Upper lobe of left lung (tissue), 4 donors: Measurements from ENCODE around the gene NDUFB10.

Experiments used
- POLR2AphosphoS5 ChIP-seq, 2 donors: sonication (generic); formaldehyde crosslinking; IDR thresholded peaks; one replicate each; pipeline ENCODE4 v1.5.1; 2017; ENCODE audit warnings: antibody characterized with exemption in 2 of 2
- TF ChIP-seq, protein P1 (sequence below), 6 experiments: fragments of 450-650 bp in 4 of 6; fragments of 200-600 bp in 2 of 6; sonication (generic) in 2 of 6; IDR thresholded peaks; one replicate each; pipeline ENCODE4 v1.5.1; 2016 to 2019; ENCODE audit warnings: antibody characterized with exemption in 6 of 6

DNA sequence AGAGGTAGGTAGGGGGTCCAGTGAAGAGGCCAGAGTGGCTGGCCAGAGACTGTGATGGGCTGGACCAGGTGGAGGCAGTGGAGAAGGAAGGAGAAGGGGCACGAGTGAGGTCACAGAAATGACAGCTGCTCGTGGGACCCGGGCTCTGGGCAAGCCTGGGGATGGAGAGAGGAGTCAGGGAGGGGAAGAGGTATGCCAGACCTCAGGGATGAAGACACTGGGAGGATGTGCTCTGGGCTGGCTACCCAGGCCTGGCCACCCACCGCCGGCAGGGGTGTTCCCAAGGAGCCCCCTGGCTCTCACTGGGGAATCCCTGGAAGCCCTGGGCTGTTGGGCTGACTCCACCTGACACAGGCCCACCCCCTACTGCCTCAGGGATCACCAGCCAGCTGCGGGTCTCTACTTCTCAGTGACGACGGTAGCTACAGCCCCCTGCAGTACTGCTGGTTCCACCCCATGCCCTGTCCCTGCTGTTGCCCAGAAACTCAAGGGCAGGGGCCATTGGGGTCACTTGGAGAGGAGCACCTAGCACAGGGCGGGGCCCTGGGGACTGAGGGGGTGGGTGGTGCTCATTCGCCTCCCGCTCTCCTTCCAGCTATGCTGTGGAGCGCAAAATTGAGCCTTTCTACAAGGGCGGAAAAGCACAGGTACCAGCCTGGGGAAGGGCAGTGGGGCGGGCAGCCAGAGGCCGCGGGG, 14.3 kb downstream of the NDUFB10 start:
- TF ChIP-seq POLR2AphosphoS5 (IDR thresholded peaks at IDR 0.05), result no peak
- TF ChIP-seq, protein P1, sequence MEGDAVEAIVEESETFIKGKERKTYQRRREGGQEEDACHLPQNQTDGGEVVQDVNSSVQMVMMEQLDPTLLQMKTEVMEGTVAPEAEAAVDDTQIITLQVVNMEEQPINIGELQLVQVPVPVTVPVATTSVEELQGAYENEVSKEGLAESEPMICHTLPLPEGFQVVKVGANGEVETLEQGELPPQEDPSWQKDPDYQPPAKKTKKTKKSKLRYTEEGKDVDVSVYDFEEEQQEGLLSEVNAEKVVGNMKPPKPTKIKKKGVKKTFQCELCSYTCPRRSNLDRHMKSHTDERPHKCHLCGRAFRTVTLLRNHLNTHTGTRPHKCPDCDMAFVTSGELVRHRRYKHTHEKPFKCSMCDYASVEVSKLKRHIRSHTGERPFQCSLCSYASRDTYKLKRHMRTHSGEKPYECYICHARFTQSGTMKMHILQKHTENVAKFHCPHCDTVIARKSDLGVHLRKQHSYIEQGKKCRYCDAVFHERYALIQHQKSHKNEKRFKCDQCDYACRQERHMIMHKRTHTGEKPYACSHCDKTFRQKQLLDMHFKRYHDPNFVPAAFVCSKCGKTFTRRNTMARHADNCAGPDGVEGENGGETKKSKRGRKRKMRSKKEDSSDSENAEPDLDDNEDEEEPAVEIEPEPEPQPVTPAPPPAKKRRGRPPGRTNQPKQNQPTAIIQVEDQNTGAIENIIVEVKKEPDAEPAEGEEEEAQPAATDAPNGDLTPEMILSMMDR (IDR thresholded peaks at IDR 0.05), result no peak
